ENCODE measurements around the gene PLCG1.

The PLCG1 gene

DNA sequence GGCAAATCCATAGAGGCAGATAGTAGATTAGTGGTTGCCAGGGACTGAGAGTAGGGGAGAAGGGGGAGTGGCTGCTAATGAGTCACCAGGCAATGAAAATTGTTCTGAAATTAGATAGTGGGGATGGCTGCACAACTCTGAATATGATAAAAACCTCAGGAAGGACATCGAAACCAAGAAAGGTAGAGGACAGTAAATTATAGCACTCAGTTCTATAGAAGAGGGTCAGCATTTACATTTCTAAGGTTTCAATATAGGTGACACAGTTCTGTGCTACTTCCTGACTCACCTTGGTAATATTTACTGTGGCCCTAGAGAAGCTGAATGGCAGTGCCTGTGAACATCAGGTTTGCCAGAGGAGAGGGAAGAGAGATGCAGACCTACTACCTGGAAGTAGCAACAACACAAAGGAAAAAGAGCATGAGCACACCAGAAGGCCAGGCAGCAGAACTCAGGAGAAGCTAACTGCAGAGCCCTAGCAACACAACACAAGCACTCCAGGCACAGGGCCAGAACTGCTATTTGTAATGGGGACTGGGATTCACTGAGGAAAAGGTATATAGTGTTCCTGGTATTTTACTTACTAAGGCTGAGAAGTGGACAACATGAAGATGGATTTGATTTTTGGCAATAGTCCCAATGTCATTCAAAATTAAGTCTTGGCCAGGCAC lies 75.9 kb downstream of the PLCG1 start:
- no peak for DNase-seq

DNA sequence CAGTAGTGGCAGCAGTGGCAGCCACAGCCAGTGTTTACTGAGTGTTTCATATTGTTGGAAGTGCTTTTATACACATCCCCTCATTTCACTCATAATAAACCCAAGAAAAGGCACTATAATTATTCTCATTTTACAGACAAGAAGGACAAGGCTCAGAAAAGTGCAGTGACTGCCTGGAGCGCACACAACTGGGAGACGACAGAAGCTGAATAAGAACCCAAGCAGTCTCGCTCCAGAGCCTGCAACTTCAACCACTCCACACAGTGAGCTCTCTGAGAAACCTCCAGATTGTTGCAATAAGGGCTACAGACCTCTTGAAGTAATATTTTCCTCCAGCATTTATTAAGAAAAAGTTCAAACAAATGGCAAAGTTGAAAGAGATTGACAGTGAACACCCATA lies 76.9 kb downstream of the PLCG1 start:
- DNase-seq, result no peak

DNA sequence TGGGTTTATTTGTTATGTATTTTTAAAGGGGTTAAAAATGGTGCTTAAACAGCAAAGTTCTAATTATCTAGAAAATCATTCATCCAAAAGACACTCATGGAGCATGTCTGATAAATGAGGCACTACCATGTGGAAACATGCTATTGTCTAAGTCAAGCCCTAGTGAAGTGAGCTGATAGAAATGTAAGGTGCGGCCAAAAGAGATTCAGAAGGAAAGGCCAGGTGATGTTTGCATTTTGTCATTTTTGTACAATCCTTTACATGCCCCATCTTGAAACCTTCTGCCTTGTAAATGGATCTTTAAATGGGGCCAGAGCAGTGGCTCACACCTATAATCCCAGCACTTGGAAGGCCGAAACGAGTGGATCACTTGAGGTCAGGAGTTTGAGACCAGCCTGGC lies 77.3 kb downstream of the PLCG1 start:
- no peak for DNase-seq

DNA sequence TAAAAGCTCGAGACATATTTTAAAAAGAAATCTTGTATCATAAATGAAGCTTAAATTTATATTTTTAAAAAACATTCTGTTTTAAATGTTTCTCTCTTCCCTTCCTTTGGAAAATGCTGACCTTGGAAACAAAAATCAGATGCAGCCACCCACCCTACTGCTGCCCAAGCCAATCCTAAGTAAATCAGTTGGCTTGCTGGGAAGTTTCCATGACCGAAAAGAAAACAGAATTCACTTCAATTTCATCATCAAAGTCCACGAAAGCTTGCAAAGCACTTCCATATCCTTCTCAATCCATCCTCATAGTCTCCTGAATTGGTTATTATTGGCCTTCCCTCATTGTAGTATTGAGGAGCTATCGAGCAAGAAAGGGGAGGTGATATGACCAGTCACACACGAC lies 80.1 kb downstream of the PLCG1 start:
- DNase-seq, result no peak

DNA sequence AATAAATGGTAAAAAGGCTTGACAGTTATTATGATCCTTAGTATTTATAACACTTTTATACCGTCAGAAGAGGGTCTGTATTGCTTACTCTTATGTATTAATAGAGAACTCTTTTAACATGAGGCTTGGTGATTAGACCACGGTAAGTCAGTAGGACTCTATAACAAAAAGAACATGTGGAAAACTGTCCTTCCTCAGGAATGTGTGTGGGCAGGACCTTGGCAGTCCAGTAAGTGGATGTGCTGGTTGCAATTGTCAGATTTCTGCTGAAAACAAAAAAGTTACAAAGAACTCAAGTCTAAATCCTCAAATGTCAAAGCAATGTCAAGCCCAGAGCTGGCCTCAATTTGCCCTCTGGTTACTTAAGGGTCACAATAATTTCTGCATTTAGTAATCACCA lies 81.1 kb downstream of the PLCG1 start:
- DNase-seq, result no peak

DNA sequence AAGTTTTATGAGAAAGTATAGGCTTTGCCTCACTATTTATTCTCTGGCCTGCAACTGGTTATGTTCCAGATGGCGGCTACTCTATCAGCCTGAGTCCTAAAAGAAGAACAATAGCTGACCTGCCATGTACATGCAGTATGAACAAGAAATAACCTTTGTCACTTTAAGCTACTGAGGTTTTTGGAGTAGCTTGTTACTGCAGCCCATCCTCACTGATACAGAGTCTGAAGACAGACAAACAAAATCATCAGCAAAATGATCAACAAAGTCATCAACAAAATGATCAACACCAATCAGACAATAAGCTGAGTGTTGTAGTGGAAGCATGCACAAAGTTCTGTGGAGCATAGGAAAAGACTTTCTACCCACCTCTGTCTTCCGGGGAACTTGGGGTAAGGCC lies 82.5 kb downstream of the PLCG1 start:
- DNase-seq, result no peak

DNA sequence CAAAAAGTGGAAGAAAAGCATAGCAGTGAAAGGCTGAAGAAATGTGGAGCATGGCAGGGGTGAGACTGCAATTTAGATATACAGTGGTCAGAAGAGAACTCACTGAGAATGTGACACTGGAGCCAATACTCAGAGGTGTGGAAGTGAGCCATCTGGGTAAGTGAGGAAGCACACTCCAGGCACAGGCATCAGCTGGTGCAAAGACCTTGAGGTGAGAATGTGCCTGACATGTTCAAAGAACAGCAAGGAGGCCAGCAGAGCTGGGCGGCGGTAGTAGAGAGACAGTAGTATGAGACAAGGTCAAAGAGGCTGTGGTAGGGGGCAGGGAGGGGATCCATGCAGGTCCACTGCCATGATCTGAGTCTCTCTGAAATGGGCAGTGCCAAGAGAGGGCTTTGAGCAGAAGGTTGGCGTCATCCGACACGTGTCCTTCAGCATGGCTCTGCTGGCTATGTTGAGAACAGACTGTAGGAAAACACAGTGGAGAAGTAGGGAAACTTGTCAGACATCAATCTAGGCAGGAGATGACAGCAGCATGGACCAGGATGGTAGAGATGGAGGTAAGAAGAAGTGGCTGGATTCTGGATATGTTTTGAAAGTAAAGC lies 84.4 kb downstream of the PLCG1 start:
- DNase-seq, result no peak

DNA sequence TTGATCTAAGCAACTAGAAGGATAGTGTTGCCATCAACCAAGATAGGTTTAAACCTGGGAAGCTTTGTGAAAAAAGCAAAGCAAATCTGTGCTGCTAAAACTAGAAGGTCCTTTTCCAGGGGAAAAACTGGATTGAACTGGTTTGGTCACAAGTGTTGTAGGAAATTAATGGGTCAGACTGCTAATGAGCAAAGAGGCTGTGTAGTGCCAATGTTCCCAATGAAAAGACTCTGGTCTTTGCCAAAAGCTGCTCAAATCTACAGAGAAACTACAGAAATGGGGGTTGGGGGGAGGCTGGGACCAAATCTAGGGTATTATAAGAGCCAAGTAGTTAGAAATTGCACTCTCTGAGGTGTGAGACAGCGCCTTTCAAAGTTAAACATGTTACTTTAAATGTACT lies 85.0 kb downstream of the PLCG1 start:
- no peak for DNase-seq

DNA sequence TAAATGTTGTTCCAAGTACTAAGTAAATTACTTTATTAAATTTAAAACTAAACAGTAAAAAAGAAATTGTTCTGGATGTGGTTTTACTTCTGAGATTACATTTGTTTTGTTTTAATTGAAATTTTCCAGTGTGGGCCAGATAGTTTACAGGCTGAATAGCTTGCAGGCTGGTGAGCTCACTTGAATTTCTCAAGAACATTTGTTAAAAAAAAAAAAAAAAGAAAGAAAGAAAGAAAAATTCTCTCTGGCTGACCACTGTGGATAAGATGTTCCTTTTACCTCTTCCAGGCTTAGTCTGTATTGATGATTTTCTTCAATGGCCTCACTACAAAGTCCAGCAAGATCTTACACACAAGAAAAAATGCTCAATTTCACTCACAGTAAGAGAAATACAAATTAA lies 85.4 kb downstream of the PLCG1 start:
- no peak for DNase-seq

DNA sequence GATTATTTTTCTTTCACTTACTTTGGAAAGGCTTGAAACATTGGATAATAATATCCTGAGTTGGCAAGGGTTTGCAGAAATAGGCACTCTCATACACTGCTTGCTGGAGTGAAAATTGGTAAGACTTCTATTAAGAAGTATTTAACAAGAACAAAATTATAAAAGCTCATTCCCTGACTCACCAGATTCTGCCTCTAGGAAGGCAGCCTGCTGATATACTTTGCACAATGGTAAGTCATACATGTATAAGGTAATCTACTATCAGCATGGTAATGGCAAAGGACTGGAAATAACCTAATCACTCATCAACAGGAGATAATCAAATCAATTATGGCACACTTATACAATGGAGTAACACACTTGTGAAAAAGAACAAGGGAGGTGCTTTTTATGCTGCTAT lies 85.8 kb downstream of the PLCG1 start:
- DNase-seq, result no peak

DNA sequence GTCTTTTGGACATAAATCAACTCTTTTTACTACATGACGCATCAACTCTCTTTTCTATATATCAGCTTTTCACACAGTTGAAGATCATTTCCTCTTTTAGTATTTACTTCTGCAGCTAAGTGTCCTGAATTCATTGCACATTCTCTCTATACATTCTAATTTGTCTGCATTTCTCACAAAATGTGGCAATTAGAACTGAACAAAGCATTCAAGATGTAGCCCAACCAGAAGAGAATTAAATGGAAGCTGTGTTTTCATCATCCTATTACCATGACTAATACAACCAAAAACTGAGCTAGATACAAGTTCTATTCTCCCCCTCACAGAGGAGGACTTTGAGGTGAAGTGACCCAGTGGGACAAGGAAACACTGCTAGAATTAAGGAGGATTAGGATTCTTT lies 86.9 kb downstream of the PLCG1 start:
- DNase-seq, result no peak

DNA sequence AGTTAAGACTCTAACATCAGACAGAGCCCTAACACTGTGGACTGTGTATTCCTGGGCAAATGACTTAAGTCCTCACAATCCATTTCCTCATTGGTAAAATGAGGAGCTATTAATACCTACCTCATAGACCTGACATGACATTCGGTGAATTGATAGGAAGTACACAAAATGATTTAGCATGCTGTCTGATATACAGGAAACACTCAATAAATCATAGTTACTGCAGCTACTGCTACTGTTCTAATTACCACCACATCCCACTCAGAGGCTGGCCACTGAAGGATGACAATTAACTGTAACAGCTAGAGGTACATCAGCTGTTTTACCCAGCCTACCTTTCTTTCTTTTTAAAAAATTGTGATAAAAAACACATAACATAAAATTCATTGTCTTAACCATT lies 87.7 kb downstream of the PLCG1 start:
- DNase-seq, result no peak

DNA sequence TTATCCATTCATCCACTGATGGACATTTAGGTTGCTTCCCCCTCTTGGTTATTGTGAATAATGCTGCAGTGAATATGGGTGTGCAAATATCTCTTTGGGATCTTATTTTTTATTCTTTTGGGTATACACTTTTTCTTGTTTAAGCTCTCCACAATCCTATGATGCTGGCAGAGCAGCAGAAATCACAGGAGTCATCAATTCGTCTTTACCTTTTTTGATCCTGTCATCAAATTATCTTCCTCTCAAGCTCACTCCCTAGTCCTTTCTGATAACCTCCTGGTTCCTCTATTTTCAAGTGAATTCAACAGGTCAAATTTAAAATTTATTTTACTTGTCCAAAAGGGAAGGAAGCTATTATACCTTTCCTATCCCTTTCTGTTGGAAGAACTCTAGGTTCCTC lies 89.1 kb downstream of the PLCG1 start:
- DNase-seq, result no peak
